Measurements from ENCODE around the gene PACSIN1.

The PACSIN1 gene

DNA sequence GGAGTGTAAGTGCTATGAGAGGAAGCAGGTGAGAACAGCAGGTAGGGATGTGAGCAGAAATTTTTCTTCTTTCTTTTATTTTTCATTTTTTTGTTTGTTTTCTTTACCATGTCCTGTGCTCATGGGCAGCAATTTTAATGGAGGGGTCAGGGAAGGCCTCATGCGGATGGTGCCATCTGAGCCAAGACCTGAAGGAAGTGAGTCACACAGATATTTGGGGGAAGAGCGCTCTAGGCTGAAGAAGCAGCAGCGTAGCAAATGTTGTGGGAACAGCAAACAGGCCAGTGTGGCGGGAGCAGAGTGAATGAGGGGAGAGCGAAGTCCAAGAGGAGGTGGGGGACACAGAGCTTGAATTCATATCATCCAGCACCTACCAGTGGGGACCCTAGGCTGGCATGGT is 77.5 kb downstream of the PACSIN1 start:
- Histone ChIP-seq H3K4ac (ENCODE audit: low read depth in 1 of 2, low read length in 2 of 2) (no peak overlapping the region), H2BK15ac (ENCODE audit: low read depth, poor library complexity, severe bottlenecking) (no peak overlapping the region), H3K14ac (ENCODE audit: low read length in 2 of 2) (no peak overlapping the region), H3K27me3 (ENCODE audit: control insufficient read depth in 1 of 2, insufficient read depth in 1 of 2, low read length in 2 of 2) (peaks cover 0 to 24% of the 10 kb centered on the region in 2 experiments), H2AK5ac (ENCODE audit: low read length, severe bottlenecking) (no peak overlapping the region), H2BK5ac (ENCODE audit: low read depth, low read length, poor library complexity, severe bottlenecking) (no peak overlapping the region), H3K9me3 (ENCODE audit: control insufficient read depth, low read length) (no peaks in the 10 kb centered on the region), H4K8ac (ENCODE audit: low read length) (no peak overlapping the region), H3K79me1 (replicated peaks; ENCODE audit: low read length, poor library complexity, severe bottlenecking) (no peaks in the 10 kb centered on the region), H4K91ac (ENCODE audit: low read length) (no peak overlapping the region), H3K23ac (ENCODE audit: low read length in 2 of 2) (no peak overlapping the region), H3K27ac (ENCODE audit: low read length, poor library complexity, severe bottlenecking) (no peak overlapping the region), H3K4me1 (ENCODE audit: control insufficient read depth, insufficient read depth, low read depth, low read length) (peaks cover 28% of the 10 kb centered on the region), H3K36me3 (ENCODE audit: control insufficient read depth in 1 of 2, insufficient read depth in 2 of 2, low read depth in 1 of 2, low read length in 2 of 2) (no peaks in the 10 kb centered on the region), H3K4me3 (ENCODE audit: insufficient read depth in 1 of 2, low read depth in 1 of 2, low read length in 2 of 2) (no peak overlapping the region), H2BK12ac (ENCODE audit: low read length in 2 of 2) (no peak overlapping the region), H2BK120ac (ENCODE audit: low read depth, low read length) (no peak overlapping the region), H3K9ac (ENCODE audit: low read length) (no peak overlapping the region), H2AFZ (ENCODE audit: low read depth, low read length) (no peak overlapping the region), H3K18ac (ENCODE audit: low read depth in 1 of 2, low read length in 2 of 2) (no peak overlapping the region), H3K4me2 (ENCODE audit: low read length, poor library complexity, severe bottlenecking) (no peak overlapping the region)
- 8% methylated on average over 3 of the region's 5 CpGs for WGBS
- peak; percentile 41 for DNase-seq

DNA sequence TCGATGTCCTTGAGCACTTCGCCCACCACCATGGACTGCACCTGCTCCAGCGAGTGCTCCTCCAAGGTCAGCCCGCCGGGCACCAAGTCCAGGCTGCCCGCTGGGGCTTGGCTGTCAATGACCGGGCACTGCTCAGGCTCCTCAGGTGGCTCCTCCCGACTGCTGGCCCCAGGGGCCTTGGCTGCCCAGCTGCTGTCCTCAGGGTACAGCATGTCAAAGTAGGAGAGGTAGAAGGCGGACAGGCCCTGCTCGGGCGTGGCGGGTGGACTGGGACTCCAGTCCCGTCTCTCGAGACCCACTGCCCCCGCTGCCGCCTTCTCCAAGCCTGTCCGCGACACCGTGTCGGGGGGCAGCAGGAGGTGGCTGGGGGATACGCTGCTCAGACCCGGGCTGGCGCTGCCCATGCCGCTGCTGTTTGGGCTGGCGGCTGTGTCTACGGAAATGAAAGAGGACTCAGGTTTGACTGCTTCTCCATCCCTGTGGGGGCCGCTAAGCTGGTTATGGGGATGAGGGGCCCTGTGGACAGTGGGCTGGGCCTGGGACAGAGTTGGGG is 78.3 kb downstream of the PACSIN1 start:
- no peak overlapping the region for H3K27ac ChIP-seq (ENCODE audit: low read length, poor library complexity, severe bottlenecking)
- no peaks in the 10 kb centered on the region for H3K36me3 ChIP-seq (ENCODE audit: control insufficient read depth in 1 of 2, insufficient read depth in 2 of 2, low read depth in 1 of 2, low read length in 2 of 2)
- H3K79me1 ChIP-seq (replicated peaks; ENCODE audit: low read length, poor library complexity, severe bottlenecking) = no peaks in the 10 kb centered on the region
- H2BK120ac ChIP-seq (ENCODE audit: low read depth, low read length) = no peak overlapping the region
- no peak overlapping the region for H2BK12ac ChIP-seq (ENCODE audit: low read length in 2 of 2)
- no peak overlapping the region for H4K8ac ChIP-seq (ENCODE audit: low read length)
- H4K91ac ChIP-seq (ENCODE audit: low read length) = peak overlapping the region; percentile 11
- H3K14ac ChIP-seq (ENCODE audit: low read length in 2 of 2) = peak overlapping the region in 1 of 2 experiments; percentile 5
- peaks cover 0 to 29% of the 10 kb centered on the region in 2 experiments for H3K27me3 ChIP-seq (ENCODE audit: control insufficient read depth in 1 of 2, insufficient read depth in 1 of 2, low read length in 2 of 2)
- H3K4me1 ChIP-seq (ENCODE audit: control insufficient read depth, insufficient read depth, low read depth, low read length) = peaks cover 28% of the 10 kb centered on the region
- DNase-seq = no peak
- H2AK5ac ChIP-seq (ENCODE audit: low read length, severe bottlenecking) = no peak overlapping the region
- H2BK5ac ChIP-seq (ENCODE audit: low read depth, low read length, poor library complexity, severe bottlenecking) = no peak overlapping the region
- H3K9ac ChIP-seq (ENCODE audit: low read length) = no peak overlapping the region
- H2BK15ac ChIP-seq (ENCODE audit: low read depth, poor library complexity, severe bottlenecking) = peak overlapping the region; percentile 2
- no peak overlapping the region for H3K4ac ChIP-seq (ENCODE audit: low read depth in 1 of 2, low read length in 2 of 2)
- 98% methylated on average over 27 of the region's 27 CpGs for WGBS
- no peaks in the 10 kb centered on the region for H3K9me3 ChIP-seq (ENCODE audit: control insufficient read depth, low read length)
- no peak overlapping the region for H2AFZ ChIP-seq (ENCODE audit: low read depth, low read length)
- no peak overlapping the region for H3K4me3 ChIP-seq (ENCODE audit: insufficient read depth in 1 of 2, low read depth in 1 of 2, low read length in 2 of 2)
- no peak overlapping the region for H3K23ac ChIP-seq (ENCODE audit: low read length in 2 of 2)
- no peak overlapping the region for H3K4me2 ChIP-seq (ENCODE audit: low read length, poor library complexity, severe bottlenecking)
- H3K18ac ChIP-seq (ENCODE audit: low read depth in 1 of 2, low read length in 2 of 2) = no peak overlapping the region

DNA sequence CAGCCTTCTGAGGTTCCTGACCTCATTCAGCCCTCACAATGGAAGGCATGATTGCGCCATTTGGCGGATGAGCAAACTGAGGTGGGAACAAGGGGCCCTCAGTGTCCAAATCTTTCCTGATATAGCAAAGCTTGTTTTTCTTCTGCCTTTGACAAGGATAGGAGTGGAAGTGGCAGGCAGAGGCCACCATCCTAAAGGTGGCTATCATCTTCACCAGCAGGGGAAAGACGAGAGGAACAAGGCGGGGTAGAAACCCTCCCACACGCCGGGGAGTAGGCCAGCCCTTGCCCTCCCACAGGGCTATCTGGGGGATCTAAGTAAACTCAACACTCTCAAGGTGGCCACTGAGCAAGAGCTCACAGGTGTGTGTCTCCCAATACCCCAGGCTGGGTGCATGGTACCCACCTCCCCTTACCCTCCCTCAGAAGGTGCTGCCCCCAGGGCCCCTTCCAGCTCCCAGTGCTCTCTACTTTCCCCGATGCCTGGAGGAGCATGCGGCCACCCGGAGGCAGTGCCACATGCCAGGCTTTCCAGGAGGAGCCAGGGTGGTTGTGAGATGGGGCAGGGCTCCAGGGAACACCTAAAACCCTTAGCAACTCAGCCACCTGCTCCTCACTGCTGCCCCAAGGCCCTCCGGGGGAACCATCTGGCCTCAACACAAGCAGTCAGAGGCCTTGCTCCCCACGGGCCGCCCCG is 79.0 kb downstream of the PACSIN1 start:
- Histone ChIP-seq H3K9me3 (ENCODE audit: control insufficient read depth, low read length) (no peaks in the 10 kb centered on the region), H2AFZ (ENCODE audit: low read depth, low read length) (no peak overlapping the region), H2BK15ac (ENCODE audit: low read depth, poor library complexity, severe bottlenecking) (peak overlapping the region; percentile 2), H3K9ac (ENCODE audit: low read length) (no peak overlapping the region), H3K4ac (ENCODE audit: low read depth in 1 of 2, low read length in 2 of 2) (no peak overlapping the region), H3K4me1 (ENCODE audit: control insufficient read depth, insufficient read depth, low read depth, low read length) (peaks cover 28% of the 10 kb centered on the region), H3K27me3 (ENCODE audit: control insufficient read depth in 1 of 2, insufficient read depth in 1 of 2, low read length in 2 of 2) (peaks cover 0 to 29% of the 10 kb centered on the region in 2 experiments), H3K14ac (ENCODE audit: low read length in 2 of 2) (no peak overlapping the region), H3K79me1 (replicated peaks; ENCODE audit: low read length, poor library complexity, severe bottlenecking) (no peaks in the 10 kb centered on the region), H3K18ac (ENCODE audit: low read depth in 1 of 2, low read length in 2 of 2) (no peak overlapping the region), H3K36me3 (ENCODE audit: control insufficient read depth in 1 of 2, insufficient read depth in 2 of 2, low read depth in 1 of 2, low read length in 2 of 2) (no peaks in the 10 kb centered on the region), H3K4me3 (ENCODE audit: insufficient read depth in 1 of 2, low read depth in 1 of 2, low read length in 2 of 2) (no peak overlapping the region), H3K4me2 (ENCODE audit: low read length, poor library complexity, severe bottlenecking) (no peak overlapping the region), H2BK12ac (ENCODE audit: low read length in 2 of 2) (no peak overlapping the region), H2BK120ac (ENCODE audit: low read depth, low read length) (no peak overlapping the region), H2BK5ac (ENCODE audit: low read depth, low read length, poor library complexity, severe bottlenecking) (no peak overlapping the region), H3K23ac (ENCODE audit: low read length in 2 of 2) (no peak overlapping the region), H2AK5ac (ENCODE audit: low read length, severe bottlenecking) (no peak overlapping the region), H4K91ac (ENCODE audit: low read length) (no peak overlapping the region), H4K8ac (ENCODE audit: low read length) (no peak overlapping the region), H3K27ac (ENCODE audit: low read length, poor library complexity, severe bottlenecking) (no peak overlapping the region)
- WGBS = 86% methylated on average over 13 of the region's 13 CpGs
- no peak for DNase-seq

DNA sequence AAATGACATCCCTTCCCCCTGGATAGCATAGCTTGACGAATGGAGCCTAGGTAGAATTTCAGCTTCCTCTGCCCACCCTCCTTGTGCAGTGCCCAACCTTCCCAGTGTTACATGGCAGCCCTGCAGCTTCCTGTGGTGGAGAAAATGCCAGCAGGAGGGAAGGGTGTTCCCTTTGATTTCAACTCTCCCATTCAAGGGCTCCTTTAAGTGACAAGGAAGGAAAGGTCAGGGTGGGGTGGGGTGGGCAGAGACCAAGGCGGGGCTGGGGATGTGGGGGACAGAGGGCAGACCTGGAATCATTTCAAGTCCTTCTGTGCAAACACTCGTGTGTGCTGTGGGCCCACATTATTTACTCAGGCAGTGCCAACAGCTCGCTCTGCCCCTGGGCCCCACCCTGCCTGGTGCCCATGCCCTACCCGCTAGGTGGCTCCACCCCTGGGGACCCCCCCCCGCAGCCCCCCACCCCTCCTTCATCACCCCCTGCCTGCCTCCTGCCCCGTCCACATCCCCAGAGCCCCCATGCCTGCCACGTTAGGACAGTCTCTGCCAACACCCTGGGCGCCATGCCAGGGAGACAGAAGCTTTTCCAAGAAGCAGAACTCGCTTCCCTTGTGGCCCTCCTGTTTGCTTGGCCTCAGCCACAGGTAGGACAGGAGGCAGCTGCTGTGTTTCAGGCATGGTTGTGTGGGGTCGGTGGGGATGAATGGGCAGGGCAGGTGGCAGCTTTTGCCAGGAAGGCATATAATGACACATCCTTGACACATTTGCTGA is 80.9 kb downstream of the PACSIN1 start:
- no peak overlapping the region for H3K4me2 ChIP-seq (ENCODE audit: low read length, poor library complexity, severe bottlenecking)
- no peak overlapping the region for H2BK15ac ChIP-seq (ENCODE audit: low read depth, poor library complexity, severe bottlenecking)
- 79% methylated on average over 9 of the region's 11 CpGs for WGBS
- H2AK5ac ChIP-seq (ENCODE audit: low read length, severe bottlenecking) = no peak overlapping the region
- peaks cover 28% of the 10 kb centered on the region for H3K4me1 ChIP-seq (ENCODE audit: control insufficient read depth, insufficient read depth, low read depth, low read length)
- no peak overlapping the region for H4K8ac ChIP-seq (ENCODE audit: low read length)
- peak overlapping the region in 1 of 2 experiments; percentile 3 for H3K4me3 ChIP-seq (ENCODE audit: insufficient read depth in 1 of 2, low read depth in 1 of 2, low read length in 2 of 2)
- no peak overlapping the region for H3K4ac ChIP-seq (ENCODE audit: low read depth in 1 of 2, low read length in 2 of 2)
- no peak for DNase-seq
- H3K23ac ChIP-seq (ENCODE audit: low read length in 2 of 2) = no peak overlapping the region
- no peaks in the 10 kb centered on the region for H3K79me1 ChIP-seq (replicated peaks; ENCODE audit: low read length, poor library complexity, severe bottlenecking)
- no peak overlapping the region for H2BK12ac ChIP-seq (ENCODE audit: low read length in 2 of 2)
- H2BK120ac ChIP-seq (ENCODE audit: low read depth, low read length) = no peak overlapping the region
- no peak overlapping the region for H3K27ac ChIP-seq (ENCODE audit: low read length, poor library complexity, severe bottlenecking)
- no peaks in the 10 kb centered on the region for H3K36me3 ChIP-seq (ENCODE audit: control insufficient read depth in 1 of 2, insufficient read depth in 2 of 2, low read depth in 1 of 2, low read length in 2 of 2)
- H2AFZ ChIP-seq (ENCODE audit: low read depth, low read length) = no peak overlapping the region
- no peak overlapping the region for H3K18ac ChIP-seq (ENCODE audit: low read depth in 1 of 2, low read length in 2 of 2)
- no peaks in the 10 kb centered on the region for H3K9me3 ChIP-seq (ENCODE audit: control insufficient read depth, low read length)
- no peak overlapping the region for H4K91ac ChIP-seq (ENCODE audit: low read length)
- no peak overlapping the region for H2BK5ac ChIP-seq (ENCODE audit: low read depth, low read length, poor library complexity, severe bottlenecking)
- peaks cover 0 to 37% of the 10 kb centered on the region in 2 experiments for H3K27me3 ChIP-seq (ENCODE audit: control insufficient read depth in 1 of 2, insufficient read depth in 1 of 2, low read length in 2 of 2)
- no peak overlapping the region for H3K9ac ChIP-seq (ENCODE audit: low read length)
- H3K14ac ChIP-seq (ENCODE audit: low read length in 2 of 2) = no peak overlapping the region

Data from mesenchymal stem cell (in vitro differentiated cells and primary cell).